ENCODE measurements around the gene KLHL22. TPM values are rescaled to one million over a fixed set of nuclear protein-coding genes. Genes with fewer than 3 reads are reported as not detected.

The KLHL22 gene
- total and polyA plus RNA-seq, 7 donors: 8.4 to 24.3 (median 14.6) TPM

- H3K4me3 ChIP-seq: no peak overlapping the region
- no peaks in the 10 kb centered on the region for H3K9me3 ChIP-seq
- H3K36me3 ChIP-seq (ENCODE audit: insufficient read depth in 1 of 2, low read depth in 1 of 2): no peaks in the 10 kb centered on the region
- ATAC-seq: no peak
- no peak overlapping the region for H3K27ac ChIP-seq
- peak in 1 of 2 donors; percentile 53 for DNase-seq
- no peak for TF ChIP-seq CTCF (IDR thresholded peaks at IDR 0.05)
- intact Hi-C loops (cut with DNase I): no loop called here
- no peaks in the 10 kb centered on the region for H3K27me3 ChIP-seq (ENCODE audit: insufficient read depth in 3 of 3, low read length in 2 of 3)
- WGBS, 3 donors: 66 to 73% (median 69%) methylated on average over 21 of the region's 21 CpGs
- H3K4me1 ChIP-seq: peaks cover 13% of the 10 kb centered on the region
These were observed 73.2 kb downstream of the KLHL22 start for GRCh38 chr22:20422271-20423007.

GRCh38 chr22:20421507-20421874 lies 74.1 kb downstream of the KLHL22 start:
- DNase-seq: no peak
- intact Hi-C loops (cut with DNase I): no loop called here
- no peak for ATAC-seq
- Histone ChIP-seq H3K4me3 (no peak overlapping the region), H3K4me1 (peaks cover 13% of the 10 kb centered on the region), H3K27me3 (ENCODE audit: insufficient read depth in 3 of 3, low read length in 2 of 3) (no peaks in the 10 kb centered on the region), H3K9me3 (no peaks in the 10 kb centered on the region), H3K36me3 (ENCODE audit: insufficient read depth in 1 of 2, low read depth in 1 of 2) (no peaks in the 10 kb centered on the region), H3K27ac (no peak overlapping the region)
- 93 to 95% (median 93%) methylated on average over 7 of the region's 7 CpGs for WGBS, 3 donors
- no peak for TF ChIP-seq CTCF (IDR thresholded peaks at IDR 0.05)

- intact Hi-C loops (cut with DNase I): no loop called here
- peak in 1 of 2 donors; percentile 7 for DNase-seq
These were observed 75.3 kb downstream of the KLHL22 start for GRCh38 chr22:20420157-20420842.

GRCh38 chr22:20419664-20419951 lies 76.0 kb downstream of the KLHL22 start:
- H3K4me1 ChIP-seq: peaks cover 13% of the 10 kb centered on the region
- H3K36me3 ChIP-seq (ENCODE audit: insufficient read depth in 1 of 2, low read depth in 1 of 2): no peaks in the 10 kb centered on the region
- H3K27ac ChIP-seq: no peak overlapping the region
- no peak for TF ChIP-seq CTCF (IDR thresholded peaks at IDR 0.05)
- peak in 1 of 2 donors; percentile 3 for DNase-seq
- no peaks in the 10 kb centered on the region for H3K27me3 ChIP-seq (ENCODE audit: insufficient read depth in 3 of 3, low read length in 2 of 3)
- intact Hi-C loops (cut with DNase I): loop anchor here (1.0 to 10.0 kb wide), 5 partner anchors 37 to 278 kb away; no protein-coding TSS in a partner anchor
- 85 to 98% (median 93%) methylated on average over 2 of the region's 2 CpGs for WGBS, 3 donors
- no peak for ATAC-seq
- no peaks in the 10 kb centered on the region for H3K9me3 ChIP-seq
- no peak overlapping the region for H3K4me3 ChIP-seq

More at GRCh38 chr22:20420157-20420842, 75.3 kb downstream of the KLHL22 start:
- H3K4me3 ChIP-seq: no peak overlapping the region
- no peak for TF ChIP-seq CTCF (IDR thresholded peaks at IDR 0.05)
- no peak for ATAC-seq
- peaks cover 13% of the 10 kb centered on the region for H3K4me1 ChIP-seq
- no peak overlapping the region for H3K27ac ChIP-seq
- WGBS, 3 donors: 95 to 96% (median 96%) methylated on average over 11 of the region's 11 CpGs
- no peaks in the 10 kb centered on the region for H3K27me3 ChIP-seq (ENCODE audit: insufficient read depth in 3 of 3, low read length in 2 of 3)
- H3K36me3 ChIP-seq (ENCODE audit: insufficient read depth in 1 of 2, low read depth in 1 of 2): no peaks in the 10 kb centered on the region
- H3K9me3 ChIP-seq: no peaks in the 10 kb centered on the region

Measured in psoas muscle (tissue), 8 donors.